HG02763 (cell line): ENCODE data around the gene IL17RB.

ENCODE experiments used
- ATAC-seq: cut with Tn5 transposase; IDR thresholded peaks from one replicate; pipeline ENCODE4 v1.9.1; 2021; ENCODE audit warnings: mild to moderate bottlenecking, moderate library complexity; ENCODE audit not compliant: unreplicated experiment

IL17RB gene

GRCh38 chr3:53902067-53902466 is 55.7 kb downstream of the IL17RB start:
- ATAC-seq = no peak

- no peak for ATAC-seq
These were observed 56.3 kb downstream of the IL17RB start for GRCh38 chr3:53902711-53903110.

GRCh38 chr3:53913401-53913800 is 67.0 kb downstream of the IL17RB start:
- ATAC-seq = no peak
